Stimulated activated CD4-positive, alpha-beta T cell treated with anti-CD3 and anti-CD28 coated beads, Interleukin-2, amount 100 ng/mL, for 48 hours (primary cell): ENCODE data around the gene UNG.

ENCODE experiments used
- DNase-seq, 2 donors: peaks; one replicate each; pipeline ENCODE4 v3.0.0-alpha.2; 2020

UNG gene

GRCh38 chr12:109157986-109158385 is 60.6 kb downstream of the UNG start:
- no peak for DNase-seq

GRCh38 chr12:109160433-109160832 is 63.0 kb downstream of the UNG start:
- DNase-seq = no peak
